HCT116 (cell line): Measurements from ENCODE around the gene SAMSN1. TPM values are rescaled to one million over a fixed set of nuclear protein-coding genes. Genes with fewer than 3 reads are reported as not detected.

Source experiments
- ATAC-seq: fragments of 200-7000 bp; cut with Tn5 transposase; 2 replicates; pipeline ENCODE4 v1.9.1; 2020; ENCODE audit warnings: mild to moderate bottlenecking, moderate library complexity
- BruUV-seq: library from RNA; stranded (reverse); fragments of 400-500 nt; replicated peaks from 2 replicates; lab custom pipeline; 2021; lab: Mats Ljungman, UMichigan
- CTCF ChIA-PET: fragments of 300-600 bp; sonication (Branson Sonifier 250); formaldehyde crosslinking; loops from one replicate; lab custom pipeline; 2021; ENCODE audit warnings: antibody characterized with exemption; lab: Charles Lee
- POLR2A ChIA-PET: fragments of 300-600, 350-600 bp; sonication (Branson Sonifier 250); formaldehyde crosslinking; loops from one replicate; lab custom pipeline; 2021; ENCODE audit warnings: antibody characterized with exemption; lab: Charles Lee
- RAD21 ChIA-PET, 2 experiments: fragments of 300-600 bp; sonication (Branson Sonifier 250); formaldehyde crosslinking; loops; one replicate each; lab custom pipeline; 2023; ENCODE audit warnings: low total read pairs in 2 of 2; ENCODE audit not compliant: uncharacterized antibody in 2 of 2, unreplicated experiment in 2 of 2, low non-redundant PET in 1 of 2; lab: Charles Lee
- DNase-seq: peaks from one replicate; pipeline ENCODE4 v3.0.0-alpha.2; 2010; ENCODE audit warnings: low read depth, low spot score
- H2AFZ ChIP-seq: fragments of 200-600 bp; shearing (Covaris generic), sonication (generic); 2 replicates; pipeline ENCODE4 v1.6.1; 2017; ENCODE audit warnings: low read depth, mixed run types, mixed read lengths, antibody characterized with exemption, low read length; ENCODE audit not compliant: poor library complexity, severe bottlenecking
- H3K27ac ChIP-seq: 2 replicates; pipeline ENCODE4 v1.5.1; 2012; ENCODE audit warnings: low read depth, low read length
- H3K27me3 ChIP-seq: fragments of 200-600 bp; sonication (generic); 2 replicates; pipeline ENCODE4 v1.6.1; 2016; ENCODE audit warnings: mixed run types, low read length, mixed read lengths; ENCODE audit not compliant: insufficient read depth
- H3K36me3 ChIP-seq, 2 experiments: fragments of 200-500 bp in 1 of 2; fragments of 200-600 bp in 1 of 2; sonication (Bioruptor generic) in 1 of 2; sonication (generic) in 1 of 2; 2 replicates each; pipeline versions ENCODE4 v1.5.1 to v1.6.1; 2014 to 2016; ENCODE audit warnings: low read length in 2 of 2, inconsistent platforms in 1 of 2, mixed read lengths in 1 of 2, mixed run types in 1 of 2; ENCODE audit not compliant: insufficient read depth in 2 of 2, control insufficient read depth in 1 of 2
- H3K4me1 ChIP-seq, 2 experiments: fragments of 200-600 bp in 1 of 2; sonication (generic) in 1 of 2; 2 replicates each; pipeline versions ENCODE4 v1.5.1 to v1.6.1; 2012 to 2017; ENCODE audit warnings: low read length in 2 of 2, inconsistent platforms in 1 of 2, mild to moderate bottlenecking in 1 of 2, mixed read lengths in 1 of 2, mixed run types in 1 of 2, moderate library complexity in 1 of 2; ENCODE audit not compliant: insufficient read depth in 2 of 2, control insufficient read depth in 1 of 2
- H3K4me2 ChIP-seq: fragments of 200-600 bp; sonication (generic); 2 replicates; pipeline ENCODE4 v1.6.1; 2017; ENCODE audit warnings: mixed run types, low read length, mixed read lengths
- H3K4me3 ChIP-seq, 2 experiments: fragments of 200-600 bp in 1 of 2; sonication (generic) in 1 of 2; replicated peaks in 1 of 2; 2 replicates each; pipeline ENCODE4 v1.5.1; 2011 to 2016; ENCODE audit warnings: low read length in 2 of 2, control low read depth in 1 of 2, low read depth in 1 of 2, mild to moderate bottlenecking in 1 of 2, mixed read lengths in 1 of 2, mixed run types in 1 of 2
- H3K79me2 ChIP-seq: fragments of 200-600 bp; sonication (generic); 2 replicates; pipeline ENCODE4 v1.6.1; 2017; ENCODE audit warnings: mild to moderate bottlenecking, mixed run types, low read length, moderate library complexity, mixed read lengths; ENCODE audit not compliant: insufficient read depth
- H3K9ac ChIP-seq: fragments of 200-600 bp; sonication (generic); 2 replicates; pipeline ENCODE4 v1.6.1; 2016; ENCODE audit warnings: low read length, mixed read lengths
- H3K9me2 ChIP-seq: fragments of 200-600 bp; sonication (generic), shearing (Covaris generic); 2 replicates; pipeline ENCODE4 v1.6.1; 2017; ENCODE audit warnings: mixed run types, mild to moderate bottlenecking, moderate library complexity; ENCODE audit not compliant: insufficient read depth
- H3K9me3 ChIP-seq, 2 experiments: fragments of 200-500 bp in 1 of 2; fragments of 200-600 bp in 1 of 2; sonication (Bioruptor generic) in 1 of 2; sonication (generic) in 1 of 2; 2 replicates each; pipeline ENCODE4 v1.6.1; 2014 to 2017; ENCODE audit warnings: low read length in 2 of 2, mixed read lengths in 2 of 2, inconsistent platforms in 1 of 2, low read depth in 1 of 2, mild to moderate bottlenecking in 1 of 2, mixed run types in 1 of 2, moderate library complexity in 1 of 2; ENCODE audit not compliant: control insufficient read depth in 1 of 2, insufficient read depth in 1 of 2
- H4K20me1 ChIP-seq: fragments of 200-600 bp; sonication (generic), shearing (Covaris generic); 2 replicates; pipeline ENCODE4 v1.6.1; 2017; ENCODE audit warnings: mixed run types, mild to moderate bottlenecking, moderate library complexity; ENCODE audit not compliant: insufficient read depth
- CBX3 ChIP-seq: IDR thresholded peaks from 2 replicates; pipeline ENCODE4 v1.6.1; 2012; ENCODE audit warnings: low read depth
- ELF1 ChIP-seq: IDR thresholded peaks from 2 replicates; pipeline ENCODE4 v1.6.1; 2012; ENCODE audit warnings: low read depth, borderline replicate concordance
- EZH2 ChIP-seq: fragments of 200-600 bp; sonication (generic); IDR thresholded peaks from 2 replicates; pipeline ENCODE4 v1.6.1; 2017; ENCODE audit warnings: antibody characterized with exemption, mixed run types
- JUND ChIP-seq: IDR thresholded peaks from 2 replicates; pipeline ENCODE4 v1.6.1; 2012
- POLR2AphosphoS5 ChIP-seq: IDR thresholded peaks from 2 replicates; pipeline ENCODE4 v1.6.1; 2011; ENCODE audit warnings: mild to moderate bottlenecking, low read depth, low read length, moderate library complexity
- RAD21 ChIP-seq: IDR thresholded peaks from 2 replicates; pipeline ENCODE4 v1.6.1; 2012; ENCODE audit warnings: low read depth, mild to moderate bottlenecking
- SRF ChIP-seq: IDR thresholded peaks from 2 replicates; pipeline ENCODE4 v1.6.1; 2012; ENCODE audit warnings: low read depth
- YY1 ChIP-seq: IDR thresholded peaks from 2 replicates; pipeline ENCODE4 v1.6.1; 2011; ENCODE audit warnings: low read length, low read depth, moderate library complexity, mild to moderate bottlenecking; ENCODE audit not compliant: insufficient replicate concordance; ENCODE audit errors: extremely low read depth
- intact Hi-C: fragments of 100-400 bp; cut with micrococcal nuclease; formaldehyde crosslinking; loops from 2 replicates; pipeline ENCODE4 v1.10.0; 2022
- total RNA-seq: library from RNA; stranded (reverse); gene quantifications from one replicate; pipeline ENCODE4 v1.2.1, GENCODE V29; 2021; ENCODE audit not compliant: unreplicated experiment
- TF ChIP-seq, protein P1 (sequence below): IDR thresholded peaks from 2 replicates; pipeline ENCODE4 v1.6.1; 2012

The SAMSN1 gene
- total RNA-seq, 1 experiment from 2014 or later: 0.57 TPM

DNA sequence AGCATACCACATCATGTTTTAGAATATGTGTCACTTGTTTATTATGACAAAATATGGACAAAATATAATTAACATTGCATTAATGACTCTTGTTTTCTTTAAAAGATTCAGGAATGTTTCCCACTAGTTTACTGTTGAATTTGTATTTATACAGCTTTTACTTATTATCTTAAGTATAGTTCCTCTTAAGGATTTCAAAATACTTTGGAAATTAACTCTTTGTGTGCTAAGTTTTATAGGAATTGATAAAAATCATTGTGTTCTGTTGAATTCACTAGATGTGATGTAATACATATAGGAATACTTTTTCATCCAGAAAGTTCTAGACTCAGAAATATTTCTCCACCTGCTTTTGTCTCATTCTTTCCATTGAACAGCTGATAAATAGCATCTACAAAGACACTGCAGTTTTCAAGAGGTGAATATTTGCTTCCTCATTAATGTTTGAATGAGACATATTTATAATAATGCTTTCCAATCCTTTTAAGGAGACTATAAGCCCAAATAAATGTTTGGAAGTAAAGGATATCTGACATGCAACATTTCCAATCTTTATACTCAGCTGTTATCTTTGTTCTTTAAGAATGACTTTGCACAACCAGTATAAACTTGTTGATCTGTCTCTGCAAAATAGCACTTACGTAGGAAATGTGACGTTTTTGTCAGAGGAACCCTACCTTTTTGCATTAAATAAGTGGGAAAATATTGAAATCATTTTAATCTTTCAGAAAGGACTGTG, 38.4 kb upstream of the SAMSN1 start:
- CTCF ChIA-PET: no interaction called here
- Histone ChIP-seq H3K27me3 (no peaks in the 10 kb centered on the region), H3K9me3 (no peaks in the 10 kb centered on the region), H3K9ac (no peak overlapping the region), H3K9me2 (no peaks in the 10 kb centered on the region), H3K4me2 (no peak overlapping the region), H3K36me3 (no peaks in the 10 kb centered on the region), H3K4me1 (no peaks in the 10 kb centered on the region), H2AFZ (no peak overlapping the region), H4K20me1 (no peaks in the 10 kb centered on the region), H3K4me3 (no peak overlapping the region), H3K79me2 (no peaks in the 10 kb centered on the region), H3K27ac (no peak overlapping the region)
- ATAC-seq (no peak), DNase-seq (no peak)
- intact Hi-C loops: no loop called here
- BruUV-seq: no TSS peak
- POLR2A ChIA-PET: no interaction called here
- RAD21 ChIA-PET: no interaction called here
- TF ChIP-seq RAD21 (no peak), JUND (no peak), SRF (no peak), CBX3 (no peak), EZH2 (no peak)

DNA sequence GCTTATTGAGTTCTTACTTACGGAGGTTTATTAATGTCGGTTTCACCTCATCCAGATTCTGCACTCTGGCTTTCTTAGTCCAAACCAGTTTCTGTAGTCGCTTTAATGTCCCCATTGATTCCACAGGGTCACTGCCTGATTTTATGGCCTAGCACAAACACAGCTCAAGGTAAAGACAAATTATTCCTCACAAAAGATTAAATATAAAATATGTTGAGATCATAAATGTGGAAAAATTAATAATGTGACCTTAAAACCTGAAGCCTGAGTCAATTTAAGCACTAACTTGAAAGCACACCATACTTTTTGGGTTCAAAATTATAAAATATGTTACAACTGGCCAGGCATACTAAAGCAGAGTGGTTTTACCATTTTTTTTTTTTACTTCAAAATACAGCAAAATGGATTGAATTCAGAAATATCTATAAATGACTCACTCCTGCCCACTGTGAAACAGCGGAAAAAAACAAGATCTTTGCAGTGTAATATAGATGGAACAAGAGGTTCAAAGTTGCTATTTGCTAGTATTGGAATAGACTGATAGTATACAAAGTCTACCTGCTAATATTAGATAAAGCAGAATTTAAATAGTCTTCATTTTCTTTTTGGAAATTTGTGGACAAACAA, 37.6 kb upstream of the SAMSN1 start:
- no peaks in the 10 kb centered on the region for H3K9me2 ChIP-seq
- no peak overlapping the region for H3K9ac ChIP-seq
- POLR2A ChIA-PET: no interaction called here
- H4K20me1 ChIP-seq: no peaks in the 10 kb centered on the region
- H3K79me2 ChIP-seq: no peaks in the 10 kb centered on the region
- no peaks in the 10 kb centered on the region for H3K4me1 ChIP-seq
- no peaks in the 10 kb centered on the region for H3K27me3 ChIP-seq
- no peak overlapping the region for H3K27ac ChIP-seq
- no peak overlapping the region for H2AFZ ChIP-seq
- ATAC-seq (no peak), DNase-seq (no peak)
- CTCF ChIA-PET: no interaction called here
- no peak overlapping the region for H3K4me3 ChIP-seq
- RAD21 ChIA-PET: no interaction called here
- no peaks in the 10 kb centered on the region for H3K36me3 ChIP-seq
- H3K4me2 ChIP-seq: no peak overlapping the region
- intact Hi-C loops: no loop called here
- no TSS peak for BruUV-seq
- TF ChIP-seq RAD21: no peak
- TF ChIP-seq, protein P1, sequence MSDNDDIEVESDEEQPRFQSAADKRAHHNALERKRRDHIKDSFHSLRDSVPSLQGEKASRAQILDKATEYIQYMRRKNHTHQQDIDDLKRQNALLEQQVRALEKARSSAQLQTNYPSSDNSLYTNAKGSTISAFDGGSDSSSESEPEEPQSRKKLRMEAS: no peak
- TF ChIP-seq JUND: no peak
- no peak for TF ChIP-seq YY1
- TF ChIP-seq POLR2AphosphoS5: no peak
- TF ChIP-seq SRF: no peak
- TF ChIP-seq ELF1: no peak
- H3K9me3 ChIP-seq: no peaks in the 10 kb centered on the region
